ENCODE results near the gene CACNA2D2. TPM values are rescaled to one million over a fixed set of nuclear protein-coding genes. Genes with fewer than 3 reads are reported as not detected.

Gene CACNA2D2
- total and polyA plus RNA-seq, 2 of the 13 experiments (the other 11 are each of a cell fraction or from before 2014, with no cell fraction given) = not detected

DNA sequence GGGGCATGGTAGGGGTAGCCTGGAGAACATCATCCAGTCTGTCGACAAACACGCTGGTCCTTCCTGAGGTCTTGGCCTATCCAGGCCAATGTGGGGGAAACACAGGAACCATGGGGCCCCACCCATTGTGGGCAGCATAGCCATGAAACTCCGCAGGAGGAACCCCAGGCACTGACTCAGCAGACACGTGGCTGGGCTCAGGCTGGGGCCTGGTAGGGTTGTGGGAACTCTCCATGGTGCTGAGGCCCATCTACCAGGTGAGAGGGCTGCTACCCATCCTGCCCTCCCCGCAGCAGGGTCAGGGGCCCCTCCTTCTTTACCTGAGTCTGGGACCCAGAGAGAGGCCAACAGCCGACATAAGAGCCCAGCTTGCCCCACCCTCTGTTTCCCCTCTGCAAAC, 22.6 kb upstream of the CACNA2D2 start (continued):
- TF ChIP-seq, protein P1, sequence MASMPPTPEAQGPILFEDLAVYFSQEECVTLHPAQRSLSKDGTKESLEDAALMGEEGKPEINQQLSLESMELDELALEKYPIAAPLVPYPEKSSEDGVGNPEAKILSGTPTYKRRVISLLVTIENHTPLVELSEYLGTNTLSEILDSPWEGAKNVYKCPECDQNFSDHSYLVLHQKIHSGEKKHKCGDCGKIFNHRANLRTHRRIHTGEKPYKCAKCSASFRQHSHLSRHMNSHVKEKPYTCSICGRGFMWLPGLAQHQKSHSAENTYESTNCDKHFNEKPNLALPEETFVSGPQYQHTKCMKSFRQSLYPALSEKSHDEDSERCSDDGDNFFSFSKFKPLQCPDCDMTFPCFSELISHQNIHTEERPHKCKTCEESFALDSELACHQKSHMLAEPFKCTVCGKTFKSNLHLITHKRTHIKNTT (CRISPR knock-in tag; IDR thresholded peaks at IDR 0.05) = no peak
- TF ChIP-seq, protein P2, sequence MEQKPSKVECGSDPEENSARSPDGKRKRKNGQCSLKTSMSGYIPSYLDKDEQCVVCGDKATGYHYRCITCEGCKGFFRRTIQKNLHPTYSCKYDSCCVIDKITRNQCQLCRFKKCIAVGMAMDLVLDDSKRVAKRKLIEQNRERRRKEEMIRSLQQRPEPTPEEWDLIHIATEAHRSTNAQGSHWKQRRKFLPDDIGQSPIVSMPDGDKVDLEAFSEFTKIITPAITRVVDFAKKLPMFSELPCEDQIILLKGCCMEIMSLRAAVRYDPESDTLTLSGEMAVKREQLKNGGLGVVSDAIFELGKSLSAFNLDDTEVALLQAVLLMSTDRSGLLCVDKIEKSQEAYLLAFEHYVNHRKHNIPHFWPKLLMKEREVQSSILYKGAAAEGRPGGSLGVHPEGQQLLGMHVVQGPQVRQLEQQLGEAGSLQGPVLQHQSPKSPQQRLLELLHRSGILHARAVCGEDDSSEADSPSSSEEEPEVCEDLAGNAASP (CRISPR knock-in tag; IDR thresholded peaks at IDR 0.05; ENCODE audit: borderline replicate concordance) = peak; percentile 35; the same call in 1 of the 2 replicates
- TF ChIP-seq ZNF792 (CRISPR knock-in tag; IDR thresholded peaks at IDR 0.05) (peak; percentile 66; the same call in 1 of the 2 replicates), SAP130 (CRISPR knock-in tag; IDR thresholded peaks at IDR 0.05; ENCODE audit: low read depth) (peak; percentile 89), NKX3-1 (CRISPR knock-in tag; IDR thresholded peaks at IDR 0.05) (peak; percentile 81), KMT2B (CRISPR knock-in tag; IDR thresholded peaks at IDR 0.05) (0 out of 2 replicates have a peak, but pooled peaks have one; percentile 27), THAP11 (CRISPR knock-in tag; IDR thresholded peaks at IDR 0.05) (peak; percentile 19; the same call in 1 of the 2 replicates), ZNF296 (CRISPR knock-in tag; conservative IDR thresholded peaks at IDR 0.05) (no peak), EHMT2 (IDR thresholded peaks at IDR 0.05; ENCODE audit: borderline replicate concordance, low read depth, low read length) (peak; percentile 89; the same call in 1 of the 2 replicates), MIER2 (CRISPR knock-in tag; IDR thresholded peaks at IDR 0.05) (peak; percentile 96), HOXD1 (CRISPR knock-in tag; IDR thresholded peaks at IDR 0.05) (peak; percentile 64; the same call in 1 of the 2 replicates), YEATS2 (CRISPR knock-in tag; IDR thresholded peaks at IDR 0.05; ENCODE audit: borderline replicate concordance) (peak; percentile 34; the same call in 1 of the 2 replicates), RFXAP (CRISPR knock-in tag; IDR thresholded peaks at IDR 0.05; ENCODE audit: borderline replicate concordance) (0 out of 2 replicates have a peak, but pooled peaks have one; percentile 44), MXD4 (CRISPR knock-in tag; IDR thresholded peaks at IDR 0.05) (peak; percentile 73; the same call in 1 of the 2 replicates), BRCA1 (CRISPR knock-in tag; IDR thresholded peaks at IDR 0.05) (0 out of 2 replicates have a peak, but pooled peaks have one; percentile 84), ZNF138 (CRISPR knock-in tag; IDR thresholded peaks at IDR 0.05; ENCODE audit: low read depth) (no peak), ZNF331 (CRISPR knock-in tag; IDR thresholded peaks at IDR 0.05) (peak; percentile 75), ZNF343 (CRISPR knock-in tag; IDR thresholded peaks at IDR 0.05) (peak; percentile 19; the same call in 1 of the 2 replicates)
- TF ChIP-seq, protein P3, sequence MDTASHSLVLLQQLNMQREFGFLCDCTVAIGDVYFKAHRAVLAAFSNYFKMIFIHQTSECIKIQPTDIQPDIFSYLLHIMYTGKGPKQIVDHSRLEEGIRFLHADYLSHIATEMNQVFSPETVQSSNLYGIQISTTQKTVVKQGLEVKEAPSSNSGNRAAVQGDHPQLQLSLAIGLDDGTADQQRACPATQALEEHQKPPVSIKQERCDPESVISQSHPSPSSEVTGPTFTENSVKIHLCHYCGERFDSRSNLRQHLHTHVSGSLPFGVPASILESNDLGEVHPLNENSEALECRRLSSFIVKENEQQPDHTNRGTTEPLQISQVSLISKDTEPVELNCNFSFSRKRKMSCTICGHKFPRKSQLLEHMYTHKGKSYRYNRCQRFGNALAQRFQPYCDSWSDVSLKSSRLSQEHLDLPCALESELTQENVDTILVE (CRISPR knock-in tag; IDR thresholded peaks at IDR 0.05) = 0 out of 2 replicates have a peak, but pooled peaks have one; percentile 39
- TF ChIP-seq, protein P4, sequence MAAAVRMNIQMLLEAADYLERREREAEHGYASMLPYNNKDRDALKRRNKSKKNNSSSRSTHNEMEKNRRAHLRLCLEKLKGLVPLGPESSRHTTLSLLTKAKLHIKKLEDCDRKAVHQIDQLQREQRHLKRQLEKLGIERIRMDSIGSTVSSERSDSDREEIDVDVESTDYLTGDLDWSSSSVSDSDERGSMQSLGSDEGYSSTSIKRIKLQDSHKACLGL (CRISPR knock-in tag; IDR thresholded peaks at IDR 0.05) = 0 out of 2 replicates have a peak, but pooled peaks have one; percentile 43
- TF ChIP-seq, protein P5, sequence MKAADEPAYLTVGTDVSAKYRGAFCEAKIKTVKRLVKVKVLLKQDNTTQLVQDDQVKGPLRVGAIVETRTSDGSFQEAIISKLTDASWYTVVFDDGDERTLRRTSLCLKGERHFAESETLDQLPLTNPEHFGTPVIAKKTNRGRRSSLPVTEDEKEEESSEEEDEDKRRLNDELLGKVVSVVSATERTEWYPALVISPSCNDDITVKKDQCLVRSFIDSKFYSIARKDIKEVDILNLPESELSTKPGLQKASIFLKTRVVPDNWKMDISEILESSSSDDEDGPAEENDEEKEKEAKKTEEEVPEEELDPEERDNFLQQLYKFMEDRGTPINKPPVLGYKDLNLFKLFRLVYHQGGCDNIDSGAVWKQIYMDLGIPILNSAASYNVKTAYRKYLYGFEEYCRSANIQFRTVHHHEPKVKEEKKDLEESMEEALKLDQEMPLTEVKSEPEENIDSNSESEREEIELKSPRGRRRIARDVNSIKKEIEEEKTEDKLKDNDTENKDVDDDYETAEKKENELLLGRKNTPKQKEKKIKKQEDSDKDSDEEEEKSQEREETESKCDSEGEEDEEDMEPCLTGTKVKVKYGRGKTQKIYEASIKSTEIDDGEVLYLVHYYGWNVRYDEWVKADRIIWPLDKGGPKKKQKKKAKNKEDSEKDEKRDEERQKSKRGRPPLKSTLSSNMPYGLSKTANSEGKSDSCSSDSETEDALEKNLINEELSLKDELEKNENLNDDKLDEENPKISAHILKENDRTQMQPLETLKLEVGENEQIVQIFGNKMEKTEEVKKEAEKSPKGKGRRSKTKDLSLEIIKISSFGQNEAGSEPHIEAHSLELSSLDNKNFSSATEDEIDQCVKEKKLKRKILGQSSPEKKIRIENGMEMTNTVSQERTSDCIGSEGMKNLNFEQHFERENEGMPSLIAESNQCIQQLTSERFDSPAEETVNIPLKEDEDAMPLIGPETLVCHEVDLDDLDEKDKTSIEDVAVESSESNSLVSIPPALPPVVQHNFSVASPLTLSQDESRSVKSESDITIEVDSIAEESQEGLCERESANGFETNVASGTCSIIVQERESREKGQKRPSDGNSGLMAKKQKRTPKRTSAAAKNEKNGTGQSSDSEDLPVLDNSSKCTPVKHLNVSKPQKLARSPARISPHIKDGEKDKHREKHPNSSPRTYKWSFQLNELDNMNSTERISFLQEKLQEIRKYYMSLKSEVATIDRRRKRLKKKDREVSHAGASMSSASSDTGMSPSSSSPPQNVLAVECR (CRISPR knock-in tag; IDR thresholded peaks at IDR 0.05; ENCODE audit: borderline replicate concordance) = no peak
- TF ChIP-seq, protein P6, sequence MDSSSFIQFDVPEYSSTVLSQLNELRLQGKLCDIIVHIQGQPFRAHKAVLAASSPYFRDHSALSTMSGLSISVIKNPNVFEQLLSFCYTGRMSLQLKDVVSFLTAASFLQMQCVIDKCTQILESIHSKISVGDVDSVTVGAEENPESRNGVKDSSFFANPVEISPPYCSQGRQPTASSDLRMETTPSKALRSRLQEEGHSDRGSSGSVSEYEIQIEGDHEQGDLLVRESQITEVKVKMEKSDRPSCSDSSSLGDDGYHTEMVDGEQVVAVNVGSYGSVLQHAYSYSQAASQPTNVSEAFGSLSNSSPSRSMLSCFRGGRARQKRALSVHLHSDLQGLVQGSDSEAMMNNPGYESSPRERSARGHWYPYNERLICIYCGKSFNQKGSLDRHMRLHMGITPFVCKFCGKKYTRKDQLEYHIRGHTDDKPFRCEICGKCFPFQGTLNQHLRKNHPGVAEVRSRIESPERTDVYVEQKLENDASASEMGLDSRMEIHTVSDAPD (CRISPR knock-in tag; IDR thresholded peaks at IDR 0.05) = no peak

All from HepG2 (cell line).